Measurements from ENCODE around the gene IYD.
A peak's percentile ranks its signal among the peaks of the same experiment; 100 is the strongest.

IYD gene

DNA sequence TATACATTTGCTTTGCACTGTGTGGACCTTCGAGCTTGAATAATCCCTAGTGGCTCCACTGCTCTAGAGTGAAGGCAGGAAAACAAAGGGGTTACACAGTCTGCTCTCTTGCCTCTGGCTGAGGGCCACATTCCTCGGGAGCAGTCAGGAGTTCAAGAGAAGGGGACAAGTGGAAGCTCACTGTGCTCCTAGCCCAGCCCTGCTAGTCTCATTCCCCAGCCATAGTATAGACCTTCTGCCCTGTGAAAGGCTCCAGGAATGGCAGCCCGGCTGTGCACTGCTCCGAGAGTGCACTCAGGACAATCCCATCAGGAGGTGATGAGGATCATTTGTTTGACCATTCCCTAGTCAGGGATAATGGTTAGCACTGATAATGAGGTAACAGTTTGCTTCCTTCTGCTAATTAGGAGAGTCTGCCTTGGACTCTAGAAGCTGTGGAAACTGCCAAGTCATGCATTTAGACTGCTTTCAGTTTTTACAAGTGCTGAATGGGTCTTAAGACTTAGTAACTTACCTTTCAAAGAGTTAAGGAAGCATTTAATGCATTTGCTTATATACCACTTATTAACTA lies 8.5 kb downstream of the IYD start:
- Histone ChIP-seq H3K4me2 (ENCODE audit: low read depth, low read length, poor library complexity, severe bottlenecking) (peak overlapping the region; percentile 33), H3K9me2 (replicated peaks; ENCODE audit: low read depth, low read length) (no peaks in the 10 kb centered on the region), H3K4me3 (ENCODE audit: low read length, poor library complexity, severe bottlenecking) (no peak overlapping the region), H3K79me2 (ENCODE audit: insufficient read depth, low read length) (no peaks in the 10 kb centered on the region), H4K20me1 (ENCODE audit: insufficient read depth, low read length, poor library complexity, severe bottlenecking) (no peaks in the 10 kb centered on the region), H3K36me3 (ENCODE audit: insufficient read depth, low read length) (no peaks in the 10 kb centered on the region), H2AFZ (ENCODE audit: low read length) (0 out of 2 replicates have a peak overlapping the region, but pooled peaks have one; percentile 28), H3F3A (ENCODE audit: low read depth) (no peaks in the 10 kb centered on the region), H3K9ac (ENCODE audit: low read depth, low read length, poor library complexity, severe bottlenecking) (no peak overlapping the region), H3K27me3 (ENCODE audit: insufficient read depth, low read length, poor library complexity, severe bottlenecking) (no peaks in the 10 kb centered on the region), H3K4me1 (ENCODE audit: insufficient read depth, low read length, poor library complexity, severe bottlenecking) (peaks cover 36% of the 10 kb centered on the region), H3K9me3 (ENCODE audit: insufficient read depth, low read depth, low read length) (no peaks in the 10 kb centered on the region)
- TF ChIP-seq, protein P1, sequence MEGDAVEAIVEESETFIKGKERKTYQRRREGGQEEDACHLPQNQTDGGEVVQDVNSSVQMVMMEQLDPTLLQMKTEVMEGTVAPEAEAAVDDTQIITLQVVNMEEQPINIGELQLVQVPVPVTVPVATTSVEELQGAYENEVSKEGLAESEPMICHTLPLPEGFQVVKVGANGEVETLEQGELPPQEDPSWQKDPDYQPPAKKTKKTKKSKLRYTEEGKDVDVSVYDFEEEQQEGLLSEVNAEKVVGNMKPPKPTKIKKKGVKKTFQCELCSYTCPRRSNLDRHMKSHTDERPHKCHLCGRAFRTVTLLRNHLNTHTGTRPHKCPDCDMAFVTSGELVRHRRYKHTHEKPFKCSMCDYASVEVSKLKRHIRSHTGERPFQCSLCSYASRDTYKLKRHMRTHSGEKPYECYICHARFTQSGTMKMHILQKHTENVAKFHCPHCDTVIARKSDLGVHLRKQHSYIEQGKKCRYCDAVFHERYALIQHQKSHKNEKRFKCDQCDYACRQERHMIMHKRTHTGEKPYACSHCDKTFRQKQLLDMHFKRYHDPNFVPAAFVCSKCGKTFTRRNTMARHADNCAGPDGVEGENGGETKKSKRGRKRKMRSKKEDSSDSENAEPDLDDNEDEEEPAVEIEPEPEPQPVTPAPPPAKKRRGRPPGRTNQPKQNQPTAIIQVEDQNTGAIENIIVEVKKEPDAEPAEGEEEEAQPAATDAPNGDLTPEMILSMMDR (conservative IDR thresholded peaks at IDR 0.05; ENCODE audit: low read length) = no peak
- no peak for TF ChIP-seq EZH2phosphoT487 (IDR thresholded peaks at IDR 0.05; ENCODE audit: borderline replicate concordance)

DNA sequence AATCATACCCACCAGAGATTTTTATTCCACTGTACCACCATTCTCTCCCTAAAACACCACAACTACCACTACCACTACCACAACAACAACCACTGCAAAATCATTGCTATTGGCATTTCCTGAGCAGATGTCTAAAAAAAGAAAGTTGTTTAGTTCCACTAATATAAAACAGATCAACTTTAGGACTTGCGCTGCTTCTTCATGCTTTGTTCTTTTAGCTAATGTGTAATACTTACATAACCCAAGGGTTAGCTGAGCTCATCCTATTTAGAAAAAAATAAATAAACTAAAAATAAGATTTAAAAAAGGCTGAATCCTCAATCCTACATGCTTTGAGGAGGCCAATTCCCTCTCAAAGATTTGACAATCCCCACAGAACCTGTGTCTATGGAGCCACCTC lies 11.4 kb downstream of the IYD start:
- H3K79me2 ChIP-seq (ENCODE audit: insufficient read depth, low read length) = no peaks in the 10 kb centered on the region
- TF ChIP-seq, protein P1 (conservative IDR thresholded peaks at IDR 0.05; ENCODE audit: low read length) = no peak
- no peak for TF ChIP-seq EZH2phosphoT487 (IDR thresholded peaks at IDR 0.05; ENCODE audit: borderline replicate concordance)
- H3K9me3 ChIP-seq (ENCODE audit: insufficient read depth, low read depth, low read length) = no peaks in the 10 kb centered on the region
- no peaks in the 10 kb centered on the region for H3F3A ChIP-seq (ENCODE audit: low read depth)
- no peak overlapping the region for H3K4me3 ChIP-seq (ENCODE audit: low read length, poor library complexity, severe bottlenecking)
- no peaks in the 10 kb centered on the region for H3K9me2 ChIP-seq (replicated peaks; ENCODE audit: low read depth, low read length)
- no peak overlapping the region for H3K9ac ChIP-seq (ENCODE audit: low read depth, low read length, poor library complexity, severe bottlenecking)
- peaks cover 36% of the 10 kb centered on the region for H3K4me1 ChIP-seq (ENCODE audit: insufficient read depth, low read length, poor library complexity, severe bottlenecking)
- H4K20me1 ChIP-seq (ENCODE audit: insufficient read depth, low read length, poor library complexity, severe bottlenecking) = no peaks in the 10 kb centered on the region
- no peak overlapping the region for H2AFZ ChIP-seq (ENCODE audit: low read length)
- no peak overlapping the region for H3K4me2 ChIP-seq (ENCODE audit: low read depth, low read length, poor library complexity, severe bottlenecking)
- H3K36me3 ChIP-seq (ENCODE audit: insufficient read depth, low read length) = no peaks in the 10 kb centered on the region
- H3K27me3 ChIP-seq (ENCODE audit: insufficient read depth, low read length, poor library complexity, severe bottlenecking) = no peaks in the 10 kb centered on the region

DNA sequence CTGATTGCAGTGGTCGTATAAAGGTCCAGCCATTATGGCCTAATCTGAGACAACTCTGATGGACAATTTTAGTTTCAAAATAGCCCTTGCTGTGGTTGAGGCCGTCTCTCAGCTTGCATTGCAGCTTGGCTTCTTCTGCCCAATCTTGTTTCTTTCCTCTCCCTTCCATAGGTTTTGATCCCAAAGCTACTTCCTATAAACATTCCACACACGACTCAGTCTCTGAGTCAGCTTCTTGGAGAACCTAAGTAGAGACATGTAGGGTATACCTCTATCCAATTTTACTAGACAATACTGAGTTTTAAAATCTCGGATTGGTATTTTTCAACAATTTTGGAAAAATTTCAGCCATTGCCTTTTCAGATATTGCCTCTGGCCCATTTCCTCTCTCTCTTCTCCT lies 13.4 kb downstream of the IYD start:
- Histone ChIP-seq H3K79me2 (ENCODE audit: insufficient read depth, low read length) (no peaks in the 10 kb centered on the region), H3K9ac (ENCODE audit: low read depth, low read length, poor library complexity, severe bottlenecking) (no peak overlapping the region), H2AFZ (ENCODE audit: low read length) (no peak overlapping the region), H3K9me2 (replicated peaks; ENCODE audit: low read depth, low read length) (no peaks in the 10 kb centered on the region), H3K9me3 (ENCODE audit: insufficient read depth, low read depth, low read length) (no peaks in the 10 kb centered on the region), H3F3A (ENCODE audit: low read depth) (no peaks in the 10 kb centered on the region), H3K4me3 (ENCODE audit: low read length, poor library complexity, severe bottlenecking) (no peak overlapping the region), H4K20me1 (ENCODE audit: insufficient read depth, low read length, poor library complexity, severe bottlenecking) (no peaks in the 10 kb centered on the region), H3K4me1 (ENCODE audit: insufficient read depth, low read length, poor library complexity, severe bottlenecking) (peaks cover 32% of the 10 kb centered on the region), H3K36me3 (ENCODE audit: insufficient read depth, low read length) (no peaks in the 10 kb centered on the region), H3K27me3 (ENCODE audit: insufficient read depth, low read length, poor library complexity, severe bottlenecking) (no peaks in the 10 kb centered on the region), H3K4me2 (ENCODE audit: low read depth, low read length, poor library complexity, severe bottlenecking) (no peak overlapping the region)
- TF ChIP-seq EZH2phosphoT487 (IDR thresholded peaks at IDR 0.05; ENCODE audit: borderline replicate concordance) = no peak
- TF ChIP-seq, protein P1 (conservative IDR thresholded peaks at IDR 0.05; ENCODE audit: low read length) = no peak

Measured in Loucy (cell line).